ENCODE measurements around the gene FASTKD3.

DNA sequence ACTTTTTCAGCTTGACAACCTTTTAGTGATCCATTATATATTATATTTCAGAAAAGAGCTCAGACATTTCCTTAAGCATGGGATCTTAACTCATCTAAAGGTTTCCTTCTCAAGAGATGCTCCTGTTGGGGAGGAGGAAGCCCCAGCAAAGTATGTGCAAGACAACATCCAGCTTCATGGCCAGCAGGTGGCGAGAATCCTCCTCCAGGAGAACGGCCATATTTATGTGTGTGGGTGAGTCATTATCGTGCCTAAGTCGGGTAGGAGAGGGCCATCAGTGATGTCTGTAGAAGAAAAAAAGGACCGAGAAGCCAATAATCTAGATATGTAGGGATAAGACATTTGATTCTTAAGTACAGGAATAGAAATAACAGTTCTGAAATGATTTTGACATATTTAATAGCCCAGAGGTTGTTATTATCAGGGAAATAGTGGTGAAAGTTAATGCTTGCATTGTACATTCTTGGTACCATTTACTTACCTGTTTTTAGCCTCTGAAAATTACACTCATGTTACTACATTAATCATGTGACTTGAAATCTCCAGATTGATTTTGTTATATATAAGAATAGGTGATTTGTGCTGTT is 28.3 kb upstream of the FASTKD3 start:
- TF ChIP-seq EZH2 (IDR thresholded peaks at IDR 0.05; ENCODE audit: borderline replicate concordance, low read length), result no peak
- TF ChIP-seq, protein P1, sequence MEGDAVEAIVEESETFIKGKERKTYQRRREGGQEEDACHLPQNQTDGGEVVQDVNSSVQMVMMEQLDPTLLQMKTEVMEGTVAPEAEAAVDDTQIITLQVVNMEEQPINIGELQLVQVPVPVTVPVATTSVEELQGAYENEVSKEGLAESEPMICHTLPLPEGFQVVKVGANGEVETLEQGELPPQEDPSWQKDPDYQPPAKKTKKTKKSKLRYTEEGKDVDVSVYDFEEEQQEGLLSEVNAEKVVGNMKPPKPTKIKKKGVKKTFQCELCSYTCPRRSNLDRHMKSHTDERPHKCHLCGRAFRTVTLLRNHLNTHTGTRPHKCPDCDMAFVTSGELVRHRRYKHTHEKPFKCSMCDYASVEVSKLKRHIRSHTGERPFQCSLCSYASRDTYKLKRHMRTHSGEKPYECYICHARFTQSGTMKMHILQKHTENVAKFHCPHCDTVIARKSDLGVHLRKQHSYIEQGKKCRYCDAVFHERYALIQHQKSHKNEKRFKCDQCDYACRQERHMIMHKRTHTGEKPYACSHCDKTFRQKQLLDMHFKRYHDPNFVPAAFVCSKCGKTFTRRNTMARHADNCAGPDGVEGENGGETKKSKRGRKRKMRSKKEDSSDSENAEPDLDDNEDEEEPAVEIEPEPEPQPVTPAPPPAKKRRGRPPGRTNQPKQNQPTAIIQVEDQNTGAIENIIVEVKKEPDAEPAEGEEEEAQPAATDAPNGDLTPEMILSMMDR (conservative IDR thresholded peaks at IDR 0.05 in 1 of 2, IDR thresholded peaks at IDR 0.05 in 1 of 2; ENCODE audit: extremely low read depth in 1 of 2, insufficient read depth in 1 of 2, low read depth in 1 of 2, low read length in 2 of 2), result peak in 1 of 2 donors; percentile 5
